GM18517 (cell line): Measurements from ENCODE around the gene CPS1.

ENCODE experiments used
- ATAC-seq: cut with Tn5 transposase; IDR thresholded peaks from one replicate; pipeline ENCODE4 v1.9.1; 2021; ENCODE audit warnings: mild to moderate bottlenecking, moderate library complexity; ENCODE audit not compliant: unreplicated experiment

CPS1 gene

DNA sequence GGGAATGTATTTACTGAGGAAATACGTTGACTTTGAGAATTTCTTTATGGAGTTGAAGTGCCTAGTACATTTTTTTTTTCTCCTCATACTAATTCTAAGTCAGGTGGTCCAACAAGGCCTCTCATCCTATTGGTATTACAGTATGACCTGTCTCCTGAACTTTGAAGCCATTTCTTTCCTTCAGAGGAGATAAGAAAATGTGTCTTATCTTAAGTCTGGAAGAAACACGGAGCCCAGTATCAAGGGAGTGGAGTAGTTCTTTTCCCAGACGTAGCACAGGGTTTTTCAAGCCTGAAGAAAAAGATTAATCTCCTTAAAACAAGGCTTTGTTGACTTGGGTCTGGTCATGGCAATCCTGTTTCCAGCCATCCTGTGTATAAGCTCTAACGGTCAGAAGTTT, 11.6 kb upstream of the CPS1 start:
- no peak for ATAC-seq

DNA sequence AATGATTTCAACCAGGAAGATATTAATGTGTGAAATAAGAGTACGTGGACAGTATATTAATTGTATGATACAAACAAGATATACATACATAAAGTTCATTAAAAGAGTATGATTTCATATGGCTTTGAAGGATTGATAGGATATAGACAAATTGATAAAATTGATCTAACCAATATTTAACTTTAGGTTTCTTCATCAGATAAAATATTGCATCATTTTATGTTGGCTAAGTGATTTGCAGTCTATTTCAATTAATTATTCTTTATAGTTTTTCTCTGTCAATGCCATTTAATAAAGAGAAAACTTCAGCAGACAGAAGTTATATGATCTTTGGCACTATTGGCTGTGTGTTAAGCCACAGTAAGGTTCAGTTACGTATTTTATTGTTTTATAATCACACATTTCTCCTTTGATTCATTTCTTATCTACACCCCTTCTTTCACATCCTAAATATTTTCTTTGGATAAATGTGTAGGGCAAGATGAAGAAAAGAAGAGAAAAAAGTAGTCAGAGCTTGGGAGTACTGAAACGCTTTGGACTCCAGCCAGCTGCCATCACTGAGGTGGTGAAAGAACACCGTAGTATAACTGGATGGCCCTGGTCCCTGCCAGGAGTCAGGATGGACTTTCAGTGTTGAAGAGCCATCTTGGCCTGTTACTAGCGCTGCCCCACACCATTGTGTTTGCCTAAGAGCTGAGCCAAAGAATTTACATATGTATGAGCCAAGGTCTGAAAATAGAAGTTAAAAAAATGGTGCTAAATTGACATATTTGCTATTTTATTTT, 9.8 kb upstream of the CPS1 start:
- no peak for ATAC-seq

DNA sequence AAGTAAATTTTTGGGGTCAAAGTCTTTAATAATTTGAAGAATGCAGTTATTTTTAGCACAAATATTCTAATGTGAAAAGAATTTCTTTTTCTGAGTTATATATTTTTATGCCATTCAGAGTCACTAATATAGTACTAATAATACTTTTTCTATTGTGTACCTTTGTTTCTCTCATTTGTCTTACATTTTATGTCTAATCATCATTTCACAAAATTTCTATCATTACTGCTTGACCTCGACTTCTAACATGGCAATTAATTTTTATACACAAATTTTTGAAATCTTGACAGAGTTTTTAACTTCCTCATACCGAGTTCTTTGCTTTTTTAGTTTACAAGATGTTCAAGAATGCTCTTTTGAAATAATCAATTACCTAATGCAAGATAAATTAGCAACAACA, 8.4 kb upstream of the CPS1 start:
- no peak for ATAC-seq

DNA sequence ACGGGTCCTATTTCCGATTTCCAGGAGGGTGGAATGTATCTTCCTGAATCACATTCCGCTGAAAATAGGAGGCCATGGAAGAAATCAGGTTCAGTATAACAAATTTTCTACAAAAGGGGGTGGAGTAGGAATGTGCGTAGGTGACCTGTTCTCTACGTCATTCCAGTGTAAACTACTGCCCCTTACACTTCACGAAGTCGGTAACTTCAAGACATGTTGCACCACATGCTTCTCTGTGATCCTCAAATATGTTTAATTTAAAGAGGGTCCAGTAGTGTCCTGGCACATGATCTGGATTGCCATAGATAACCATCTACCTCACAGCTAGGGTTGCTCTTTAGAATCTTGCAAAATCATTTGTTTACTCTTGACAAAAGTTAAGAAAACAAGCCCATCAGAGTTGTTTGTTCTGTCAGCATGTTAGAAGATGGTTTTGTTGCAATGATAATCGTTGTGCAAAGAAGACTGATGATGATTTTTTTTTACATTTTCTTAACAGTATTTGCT, 7.5 kb upstream of the CPS1 start:
- ATAC-seq, result no peak

DNA sequence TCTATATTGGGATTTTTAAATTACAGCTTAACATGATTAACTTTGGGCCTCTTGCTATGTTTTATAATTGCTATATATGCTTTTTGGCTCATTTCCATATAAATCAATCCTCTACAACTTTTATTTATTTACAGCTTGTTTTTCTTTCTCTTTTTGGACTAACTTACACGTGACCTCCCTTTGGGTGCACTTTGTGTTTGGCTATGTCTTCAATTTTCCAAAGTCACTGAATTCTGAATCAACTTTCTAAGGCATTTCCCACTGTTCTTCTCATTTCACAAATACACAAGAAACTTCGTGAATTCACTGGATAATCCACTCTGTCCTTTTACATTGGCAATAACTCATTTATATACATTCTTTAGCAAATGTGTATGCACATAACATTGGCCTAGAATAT, 5.4 kb upstream of the CPS1 start:
- no peak for ATAC-seq

DNA sequence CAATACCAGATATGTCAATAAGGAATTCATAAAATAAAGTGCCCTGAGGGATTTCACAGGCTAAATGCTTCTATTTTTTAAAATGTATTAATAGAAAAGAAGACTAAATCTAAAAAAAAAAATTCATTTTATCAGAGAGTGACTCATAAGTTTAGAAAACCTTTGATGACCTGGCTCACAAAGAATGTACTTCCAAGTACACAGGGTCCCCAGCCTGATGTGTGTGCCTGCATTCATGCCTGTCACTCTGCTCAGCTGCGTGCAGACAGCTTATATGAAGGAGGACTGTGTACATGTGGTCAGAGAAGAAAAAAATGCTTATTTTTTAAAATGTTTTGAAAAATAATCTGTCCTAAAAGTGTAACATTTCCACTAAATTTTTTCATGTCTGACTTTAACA, 3.0 kb upstream of the CPS1 start:
- no peak for ATAC-seq

DNA sequence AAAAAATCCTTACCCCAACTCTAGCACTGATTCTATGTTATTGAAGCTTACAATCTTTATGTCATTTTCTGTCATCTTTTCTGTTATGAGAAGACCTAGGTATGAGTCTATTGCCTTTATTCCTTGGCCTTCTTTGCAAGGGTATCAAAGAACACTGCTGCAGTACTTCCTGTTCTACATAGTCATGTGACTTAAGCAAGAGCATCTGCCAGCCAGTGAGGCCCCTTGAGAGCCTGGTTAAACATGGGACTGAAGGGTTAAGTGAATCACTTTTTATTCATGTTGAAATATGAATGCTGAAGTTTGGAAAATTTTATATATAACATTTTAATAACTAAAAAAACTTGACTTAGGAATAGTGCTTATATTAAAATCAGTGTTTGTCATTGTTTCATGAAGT, 844 bp upstream of the CPS1 start:
- no peak for ATAC-seq

DNA sequence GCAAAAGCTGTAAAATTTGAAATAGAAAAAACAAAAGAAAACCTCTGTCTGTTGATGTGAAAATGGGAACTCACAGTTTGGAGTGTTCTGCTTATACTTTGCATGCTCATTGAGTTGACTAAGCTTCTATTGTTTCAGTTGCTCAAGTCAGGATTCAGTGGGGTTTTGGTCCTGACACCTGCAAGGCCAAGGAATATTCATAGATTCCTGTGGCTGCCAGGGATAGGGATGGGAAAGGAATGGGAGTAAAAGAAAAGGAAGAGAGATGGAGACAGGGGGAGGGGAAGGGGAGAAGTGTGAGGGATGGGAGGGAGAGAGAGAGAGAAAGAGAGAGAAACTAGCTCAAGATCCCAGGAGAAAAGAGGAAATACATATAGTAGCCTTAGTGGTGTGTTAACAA, 1.3 kb downstream of the CPS1 start:
- no peak for ATAC-seq

DNA sequence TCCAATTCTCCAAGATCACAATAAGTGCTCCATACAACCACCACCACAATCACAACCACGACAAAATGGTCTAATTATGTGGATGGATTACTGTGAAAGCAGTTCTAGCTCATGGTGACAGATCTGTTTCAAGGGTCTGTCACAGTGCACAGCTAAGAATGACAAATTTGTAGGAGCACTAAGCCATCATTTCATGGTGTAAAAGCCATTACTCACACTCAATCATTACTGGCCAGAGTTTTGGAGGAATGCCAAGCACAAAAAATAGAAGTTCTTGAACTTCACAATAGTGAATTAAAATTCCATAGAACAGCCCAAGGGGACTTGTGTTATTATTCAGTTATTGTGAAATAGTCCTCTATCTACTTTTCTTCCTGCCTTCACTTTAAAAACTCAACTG, 2.3 kb downstream of the CPS1 start:
- no peak for ATAC-seq

DNA sequence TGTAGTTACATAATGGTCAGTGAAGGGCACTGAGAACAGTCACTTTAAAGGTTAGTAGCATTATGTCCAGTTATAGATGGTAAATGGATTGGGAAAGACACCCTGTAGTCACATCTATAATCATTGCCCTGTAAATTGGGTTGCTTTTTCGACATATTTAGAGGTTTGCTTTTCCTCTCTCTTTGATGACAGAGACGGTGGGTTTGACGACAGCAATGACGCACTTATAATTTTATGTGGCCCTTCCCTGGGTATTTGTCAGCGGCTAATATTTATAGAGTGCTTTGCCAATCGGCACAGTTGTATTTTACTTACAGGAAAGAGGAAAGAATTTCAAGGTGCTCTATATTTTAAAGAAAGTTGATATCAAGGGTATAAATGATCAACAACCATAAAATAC, 2.8 kb downstream of the CPS1 start:
- no peak for ATAC-seq

DNA sequence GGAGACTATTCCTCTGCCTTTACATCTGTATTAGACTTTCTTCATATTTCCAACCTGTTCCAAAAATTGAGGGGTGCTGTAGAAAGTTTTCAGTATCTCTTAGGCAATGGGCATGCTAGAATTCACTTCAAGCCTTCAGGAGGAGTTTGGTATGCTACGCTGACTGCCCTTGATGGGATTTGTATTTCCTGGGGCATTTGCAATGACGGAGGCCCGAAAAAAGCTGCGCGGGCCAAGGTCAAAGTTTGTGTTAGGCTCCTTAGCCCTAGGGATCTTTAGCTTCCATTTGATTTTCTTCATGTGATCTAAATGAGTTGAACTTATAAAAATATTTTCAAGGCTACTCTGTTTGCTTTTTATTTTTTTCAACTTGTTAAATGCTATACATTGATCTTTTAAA, 5.1 kb downstream of the CPS1 start:
- no peak for ATAC-seq

DNA sequence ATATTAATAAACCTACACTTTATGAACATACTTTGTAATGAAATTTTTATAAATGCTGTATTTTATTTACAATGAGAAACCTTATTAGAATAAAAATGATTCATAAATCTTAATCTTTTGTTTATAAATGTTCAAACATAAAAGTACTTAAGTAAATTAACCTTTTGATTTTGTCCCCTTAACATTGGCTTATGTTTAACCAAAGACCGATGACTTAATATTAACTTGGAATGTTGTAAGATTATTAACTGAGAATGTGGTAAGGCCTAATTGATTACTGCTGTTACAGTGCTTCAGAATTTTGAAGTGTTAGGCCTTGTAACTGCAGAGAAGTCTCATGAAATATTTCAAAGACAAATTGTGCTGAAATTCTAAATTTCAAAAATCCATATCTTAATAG, 5.7 kb downstream of the CPS1 start:
- no peak for ATAC-seq

DNA sequence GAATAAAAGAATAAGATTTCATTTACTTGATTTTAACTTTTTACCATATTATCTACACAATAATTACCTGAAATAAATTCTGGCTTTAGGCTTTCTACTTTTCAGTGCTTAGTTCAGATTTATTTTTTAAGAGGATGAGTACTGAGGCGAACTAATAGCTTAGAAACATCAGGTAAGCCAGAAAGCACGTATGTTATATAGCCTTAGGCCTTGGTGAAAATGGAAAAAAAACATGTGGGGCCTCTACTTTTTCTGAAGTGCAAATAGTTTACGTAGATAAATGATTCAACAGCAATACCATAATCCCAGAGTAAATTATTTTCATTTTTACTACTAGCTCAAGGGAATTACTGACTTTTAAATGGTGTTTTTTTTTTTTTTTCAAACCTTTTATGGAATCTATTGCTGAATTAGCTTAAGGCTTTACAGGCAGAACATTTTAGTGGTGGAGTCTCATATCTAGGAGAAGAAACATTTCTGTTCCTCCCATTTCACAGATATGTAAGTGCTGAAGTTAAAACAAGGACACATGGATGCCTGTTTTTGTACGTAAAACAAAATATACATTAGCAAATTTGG, 6.2 kb downstream of the CPS1 start:
- ATAC-seq, result no peak

DNA sequence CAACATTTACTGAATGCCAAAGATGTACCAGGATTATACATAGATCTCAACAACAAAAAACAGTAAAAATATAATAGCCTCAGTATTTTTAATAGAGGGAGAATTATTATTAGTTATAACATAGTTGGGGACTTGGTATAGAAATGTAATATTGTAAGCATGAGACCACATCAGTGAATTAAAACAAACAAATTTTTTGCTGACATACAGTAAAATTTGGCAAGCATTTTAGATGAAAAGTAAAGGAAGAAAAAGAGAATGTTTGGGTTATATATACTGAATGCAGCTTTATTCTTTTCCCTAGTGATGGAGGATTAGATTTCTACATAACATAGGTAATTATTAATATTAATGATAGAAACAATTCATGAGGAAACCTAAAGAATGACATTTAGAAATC, 10.9 kb downstream of the CPS1 start:
- no peak for ATAC-seq

DNA sequence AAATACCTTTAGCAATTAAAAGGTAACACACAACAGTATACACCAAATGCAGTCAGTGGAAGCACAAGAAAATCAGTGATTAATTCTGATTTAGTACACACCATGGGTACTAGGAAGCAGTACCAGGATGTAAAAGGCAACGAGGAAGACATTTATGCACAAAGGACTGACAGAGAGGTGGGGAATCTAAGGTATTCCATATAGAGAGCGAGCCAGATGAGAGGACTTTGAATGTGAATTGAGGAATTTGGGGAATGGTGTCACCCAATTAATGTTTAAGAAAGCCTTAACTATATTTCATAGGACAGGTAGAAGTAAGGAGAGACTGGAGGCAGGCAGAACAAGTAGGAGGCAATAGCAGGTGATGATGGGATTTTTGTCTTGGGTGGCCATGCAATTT, 11.7 kb downstream of the CPS1 start:
- no peak for ATAC-seq

DNA sequence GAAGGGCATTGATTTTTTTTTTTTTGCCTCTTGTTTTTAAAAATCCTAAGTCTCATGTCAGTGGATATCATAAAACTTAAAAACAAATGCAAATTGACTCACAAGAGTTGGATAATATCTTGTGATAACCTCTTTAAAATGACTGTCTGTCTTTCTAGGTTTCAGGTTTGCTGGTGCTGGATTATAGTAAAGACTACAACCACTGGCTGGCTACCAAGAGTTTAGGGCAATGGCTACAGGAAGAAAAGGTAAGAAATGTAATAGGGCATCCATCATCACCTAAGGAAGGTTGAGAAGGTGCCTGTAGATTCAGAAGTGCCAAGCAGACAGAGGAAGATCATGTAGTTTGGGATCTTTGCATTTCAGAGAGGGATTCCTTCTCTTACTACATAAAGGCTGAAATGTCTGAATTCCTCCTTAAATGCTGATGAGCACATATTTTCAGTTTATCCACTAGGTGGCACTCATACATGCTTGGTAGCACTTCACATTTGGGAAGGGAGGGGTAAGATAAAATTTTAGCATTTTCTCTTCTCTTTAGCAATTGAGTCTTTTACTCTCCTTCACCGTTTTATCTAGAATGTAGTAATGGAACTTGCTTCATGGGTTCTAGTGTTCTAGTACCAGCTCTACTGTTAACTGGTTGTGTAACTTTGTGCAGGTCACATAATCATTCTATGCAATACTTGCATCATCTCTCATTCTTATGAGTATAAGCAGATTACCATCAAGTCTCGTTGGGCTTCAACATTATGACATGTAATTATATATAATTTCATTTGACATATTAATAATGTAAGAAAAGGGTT, 21.1 kb downstream of the CPS1 start:
- peak; percentile 97 for ATAC-seq

DNA sequence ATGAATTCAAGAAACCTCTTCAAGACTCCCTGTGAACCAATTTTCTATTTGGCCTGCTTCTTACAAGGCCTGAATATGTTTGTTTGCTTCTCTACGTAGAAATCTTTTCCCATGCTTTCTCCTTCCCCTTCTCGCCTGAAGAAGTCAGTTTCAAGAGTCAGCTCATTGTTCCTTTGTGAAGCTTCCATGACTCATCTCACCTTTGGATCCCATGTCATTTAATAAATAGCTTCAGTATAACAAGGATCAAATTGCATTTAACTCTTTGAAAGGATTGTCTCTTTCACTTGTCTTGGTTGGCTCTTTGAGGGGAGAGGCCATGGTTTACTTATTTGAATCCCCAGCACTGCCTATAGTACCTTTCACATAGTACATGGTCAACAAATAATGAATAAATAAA, 28.4 kb downstream of the CPS1 start:
- no peak for ATAC-seq

DNA sequence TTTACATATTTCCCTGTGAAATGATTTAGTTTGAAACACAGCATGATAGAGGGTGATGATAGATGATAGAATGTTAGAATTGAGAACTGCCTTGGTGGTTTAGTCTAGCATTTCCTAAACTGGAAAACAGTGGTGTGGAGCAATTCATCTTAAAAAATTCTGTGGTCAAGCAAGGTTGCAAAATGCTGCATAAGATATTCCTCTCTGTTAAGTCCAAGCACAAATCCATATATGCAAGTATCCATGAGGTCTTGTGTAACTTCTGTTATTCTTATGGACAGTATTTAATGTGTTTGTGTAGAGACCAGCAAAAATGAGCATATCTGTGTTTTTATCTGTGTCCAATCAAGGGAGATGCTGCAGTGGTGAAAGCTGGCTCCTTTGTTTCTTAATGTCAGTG, 30.0 kb downstream of the CPS1 start:
- ATAC-seq, result no peak

DNA sequence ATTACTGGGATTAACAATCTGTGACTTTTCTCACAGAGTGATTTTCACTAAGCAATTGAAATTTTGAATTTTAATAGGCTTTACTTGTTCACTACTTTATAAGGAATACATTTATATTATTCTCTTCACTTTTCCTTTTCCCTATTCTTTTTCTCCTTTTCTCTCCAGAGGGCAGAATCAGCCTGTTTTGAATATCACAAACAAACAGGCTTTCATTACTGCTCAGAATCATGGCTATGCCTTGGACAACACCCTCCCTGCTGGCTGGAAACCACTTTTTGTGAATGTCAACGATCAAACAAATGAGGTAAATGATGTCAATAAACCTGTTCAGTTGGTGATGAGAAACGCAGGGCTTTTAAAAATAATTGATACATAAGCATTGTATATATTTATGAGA, 35.3 kb downstream of the CPS1 start:
- ATAC-seq, result no peak

DNA sequence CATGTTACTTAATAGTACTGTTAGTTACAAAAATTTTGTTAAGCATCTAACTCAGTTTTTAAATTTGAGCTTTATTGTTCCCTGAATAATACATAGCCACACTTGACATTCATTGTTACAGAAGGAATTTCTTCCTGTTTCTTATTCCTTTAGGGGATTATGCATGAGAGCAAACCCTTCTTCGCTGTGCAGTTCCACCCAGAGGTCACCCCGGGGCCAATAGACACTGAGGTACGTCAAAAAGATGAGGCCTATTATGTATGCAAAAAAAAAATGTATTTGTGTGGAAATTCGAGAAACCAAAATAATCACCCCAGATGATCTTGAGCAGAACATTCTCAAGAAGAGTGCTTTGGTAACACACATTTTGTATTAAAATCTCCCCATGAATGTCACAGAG, 36.3 kb downstream of the CPS1 start:
- no peak for ATAC-seq

DNA sequence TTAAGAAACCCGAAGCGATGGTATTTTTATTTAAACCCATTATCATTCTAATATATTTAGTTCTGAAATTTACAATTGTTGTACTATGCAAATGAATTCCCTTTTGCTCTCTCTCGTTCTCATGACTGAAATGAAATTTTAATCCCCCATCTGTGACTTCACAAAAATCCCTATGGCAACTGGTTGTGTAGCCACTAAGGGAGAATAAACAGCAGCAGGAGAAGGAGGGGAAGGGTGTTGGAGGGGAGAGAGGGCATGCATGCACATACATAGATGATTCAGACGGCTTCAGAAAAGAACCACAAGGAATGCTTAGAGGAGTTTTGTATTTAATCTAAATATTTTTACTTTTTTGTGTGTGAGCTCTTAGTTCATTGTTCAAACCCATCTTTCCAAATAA, 36.8 kb downstream of the CPS1 start:
- ATAC-seq, result no peak

DNA sequence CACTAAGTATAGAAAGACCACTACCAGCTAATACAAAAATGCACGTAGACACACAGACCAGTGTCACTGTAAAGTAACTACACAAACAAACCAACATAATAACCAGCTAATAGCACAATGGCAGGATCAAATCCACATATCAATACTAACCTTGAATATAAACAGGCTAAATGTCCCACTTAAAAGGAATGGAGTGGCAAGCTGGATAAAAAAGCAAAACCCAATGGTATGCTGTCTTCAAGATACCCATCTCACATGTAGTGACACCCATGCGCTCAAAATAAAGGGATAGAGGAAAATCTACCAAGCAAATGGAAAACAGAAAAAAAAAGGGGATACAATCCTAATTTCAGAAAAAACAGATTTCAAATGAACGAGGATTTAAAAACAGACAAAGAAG, 41.8 kb downstream of the CPS1 start:
- ATAC-seq, result no peak
